CD4-positive, alpha-beta T cell treated with Interleukin-4 for 1 hour (primary cell): Measurements from ENCODE around the gene INSL3.
A peak's percentile ranks its signal among the peaks of the same experiment; 100 is the strongest.

Experiments used
- DNase-seq, 2 donors: peaks; one replicate each; pipeline ENCODE4 v3.0.0-alpha.2; 2020 to 2022

The INSL3 gene

GRCh38 chr19:17821190-17821589 is at the start of gene INSL3:
INSL3 (minus strand) TSS chr19:17821519; CDS start chr19:17821506, 13 bp downstream.
- DNase-seq: no peak

- DNase-seq: no peak
Observed at GRCh38 chr19:17869114-17869608, 47.8 kb upstream of the INSL3 start.

- no peak for DNase-seq
Observed at GRCh38 chr19:17868669-17869068, 47.4 kb upstream of the INSL3 start.

GRCh38 chr19:17866964-17867486 is 45.7 kb upstream of the INSL3 start:
- no peak for DNase-seq

GRCh38 chr19:17866312-17866963 is 45.1 kb upstream of the INSL3 start:
- no peak for DNase-seq

GRCh38 chr19:17865364-17866311 is 44.3 kb upstream of the INSL3 start:
- DNase-seq: no peak

- DNase-seq: no peak
Observed at GRCh38 chr19:17863520-17864182, 42.3 kb upstream of the INSL3 start.

- DNase-seq: peak in 1 of 2 donors; percentile 45
Observed at GRCh38 chr19:17862711-17863519, 41.6 kb upstream of the INSL3 start.

- no peak for DNase-seq
Observed at GRCh38 chr19:17861542-17862402, 40.5 kb upstream of the INSL3 start.

- no peak for DNase-seq
Observed at GRCh38 chr19:17860993-17861360, 39.7 kb upstream of the INSL3 start.

GRCh38 chr19:17860331-17860992 is 39.1 kb upstream of the INSL3 start:
- DNase-seq: no peak

GRCh38 chr19:17859533-17860330 is 38.4 kb upstream of the INSL3 start, which contains the start of gene RPL18A:
RPL18A (plus strand) TSS chr19:17859910; CDS start chr19:17859957, 47 bp downstream.
- peak; percentile 100 for DNase-seq

- peak; percentile 87 to 89 for DNase-seq
Observed at GRCh38 chr19:17855280-17856152, 34.2 kb upstream of the INSL3 start.

GRCh38 chr19:17854061-17854460 is 32.7 kb upstream of the INSL3 start:
- DNase-seq: no peak

GRCh38 chr19:17848595-17849292 is 27.4 kb upstream of the INSL3 start:
- DNase-seq: no peak

GRCh38 chr19:17847538-17848366 is 26.4 kb upstream of the INSL3 start, which contains the start of gene JAK3:
JAK3 (minus strand) TSS chr19:17847982; CDS start chr19:17844417, 3,565 bp downstream.
- DNase-seq: peak; percentile 88 to 89

- DNase-seq: peak; percentile 48 to 74
Observed at GRCh38 chr19:17846146-17846545, 24.8 kb upstream of the INSL3 start.
